Osteoblast (primary cell): ENCODE data around the gene CDH4. TPM values are rescaled to one million over a fixed set of nuclear protein-coding genes. Genes with fewer than 3 reads are reported as not detected.

Source experiments
- DNase-seq: peaks from one replicate; pipeline ENCODE4 v3.0.0; 2011; ENCODE audit warnings: low spot score, mixed read lengths; ENCODE audit not compliant: insufficient read length; ENCODE audit errors: missing footprints
- H2AFZ ChIP-seq: 2 replicates; pipeline ENCODE4 v1.6.0; 2011; ENCODE audit warnings: mild to moderate bottlenecking, low read length
- H3K27ac ChIP-seq: 2 replicates; pipeline ENCODE4 v1.5.1; 2011; ENCODE audit warnings: mild to moderate bottlenecking, low read depth, low read length, moderate library complexity
- H3K27me3 ChIP-seq: 2 replicates; pipeline ENCODE4 v1.6.0; 2012; ENCODE audit warnings: mild to moderate bottlenecking, control low read depth, inconsistent platforms, low read length, moderate library complexity; ENCODE audit not compliant: insufficient read depth
- H3K36me3 ChIP-seq: 2 replicates; pipeline ENCODE4 v1.5.1; 2011; ENCODE audit warnings: mild to moderate bottlenecking, low read length, control low read depth, moderate library complexity; ENCODE audit not compliant: insufficient read depth
- H3K4me1 ChIP-seq: 2 replicates; pipeline ENCODE4 v1.5.1; 2011; ENCODE audit warnings: mild to moderate bottlenecking, low read length, control low read depth, moderate library complexity; ENCODE audit not compliant: insufficient read depth
- H3K4me2 ChIP-seq: 2 replicates; pipeline ENCODE4 v1.6.0; 2011; ENCODE audit warnings: mild to moderate bottlenecking, low read length; ENCODE audit not compliant: insufficient read depth
- H3K4me3 ChIP-seq: fragments of 200-600 bp; sonication (generic); 3 replicates; pipeline ENCODE4 v1.5.1; 2012; ENCODE audit warnings: mild to moderate bottlenecking, low read length, inconsistent platforms; ENCODE audit not compliant: insufficient read depth
- H3K79me2 ChIP-seq: 2 replicates; pipeline ENCODE4 v1.6.0; 2012; ENCODE audit warnings: mild to moderate bottlenecking, low read length, control low read depth, inconsistent platforms; ENCODE audit not compliant: insufficient read depth
- H3K9me3 ChIP-seq: 2 replicates; pipeline ENCODE4 v1.5.1; 2011; ENCODE audit warnings: low read depth, low read length, control low read depth
- H4K20me1 ChIP-seq: 2 replicates; pipeline ENCODE4 v1.6.0; 2012; ENCODE audit warnings: mild to moderate bottlenecking, low read length, control low read depth; ENCODE audit not compliant: insufficient read depth
- CTCF ChIP-seq: IDR thresholded peaks from 2 replicates; pipeline ENCODE4 v1.5.1; 2011; ENCODE audit warnings: mild to moderate bottlenecking, low read depth, low read length, moderate library complexity; ENCODE audit errors: extremely low read depth
- total RNA-seq: library from RNA; depleted of rRNA; stranded (reverse); fragments of >200 nt; gene quantifications from 2 replicates; pipeline ENCODE4 v1.2.3, GENCODE V29; 2012

The CDH4 gene
- total RNA-seq, 1 donor: 1.1 TPM

- H3K27ac ChIP-seq: no peak overlapping the region
- H2AFZ ChIP-seq: no peak overlapping the region
- no peaks in the 10 kb centered on the region for H3K9me3 ChIP-seq
- no peak for DNase-seq
- peaks cover 5% of the 10 kb centered on the region for H3K27me3 ChIP-seq
- no peak for TF ChIP-seq CTCF
- no peaks in the 10 kb centered on the region for H3K79me2 ChIP-seq
- H3K4me3 ChIP-seq: no peak overlapping the region
- no peaks in the 10 kb centered on the region for H4K20me1 ChIP-seq
- H3K36me3 ChIP-seq: no peaks in the 10 kb centered on the region
- peak overlapping the region; percentile 32 for H3K4me2 ChIP-seq
- peaks cover 4% of the 10 kb centered on the region for H3K4me1 ChIP-seq
Observed at GRCh38 chr20:61955668-61956395, 703.8 kb downstream of the CDH4 start.

GRCh38 chr20:61956396-61957342 is 704.6 kb downstream of the CDH4 start:
- no peaks in the 10 kb centered on the region for H3K9me3 ChIP-seq
- no peak overlapping the region for H3K27ac ChIP-seq
- H4K20me1 ChIP-seq: no peaks in the 10 kb centered on the region
- TF ChIP-seq CTCF: no peak
- H3K4me3 ChIP-seq: no peak overlapping the region
- peak; percentile 58 for DNase-seq
- H3K4me1 ChIP-seq: peaks cover 4% of the 10 kb centered on the region
- no peaks in the 10 kb centered on the region for H3K36me3 ChIP-seq
- no peak overlapping the region for H2AFZ ChIP-seq
- peaks cover 5% of the 10 kb centered on the region for H3K27me3 ChIP-seq
- peak overlapping the region; percentile 32 for H3K4me2 ChIP-seq
- no peaks in the 10 kb centered on the region for H3K79me2 ChIP-seq

- peak; percentile 4 for DNase-seq
- no peak for TF ChIP-seq CTCF
Observed at GRCh38 chr20:61957961-61958715, 706.1 kb downstream of the CDH4 start.

More at GRCh38 chr20:61957961-61958715, 706.1 kb downstream of the CDH4 start:
- Histone ChIP-seq H3K79me2 (no peaks in the 10 kb centered on the region), H2AFZ (no peak overlapping the region), H3K4me2 (no peak overlapping the region), H3K9me3 (no peaks in the 10 kb centered on the region), H3K4me3 (no peak overlapping the region), H4K20me1 (no peaks in the 10 kb centered on the region), H3K36me3 (no peaks in the 10 kb centered on the region), H3K27ac (no peak overlapping the region), H3K4me1 (peaks cover 4% of the 10 kb centered on the region), H3K27me3 (peaks cover 8% of the 10 kb centered on the region)
